Omental fat pad (tissue), 4 donors: ENCODE data around the gene PGAP6. TPM values are rescaled to one million over a fixed set of nuclear protein-coding genes. Genes with fewer than 3 reads are reported as not detected.
"Not testable (repeated sequence)": the region's sequence is repeated elsewhere in the genome, so short reads cannot be mapped to it uniquely, and the experiment has no call there.

Experiments used
- ATAC-seq: fragments of 150-250 bp; one replicate; pipeline ENCODE4 v1.9.1; 2016; ENCODE audit warnings: mild to moderate bottlenecking, moderate library complexity; ENCODE audit not compliant: low FRiP score
- DNase-seq: peaks from one replicate; pipeline ENCODE4 v3.0.0-alpha.2; 2019; ENCODE audit warnings: low spot score
- CTCF ChIP-seq, 3 donors: fragments of 450-650 bp; IDR thresholded peaks; one replicate each; pipeline ENCODE4 v1.5.1; 2016 to 2017; ENCODE audit warnings: antibody characterized with exemption in 3 of 3, mild to moderate bottlenecking in 3 of 3, moderate library complexity in 2 of 3
- total RNA-seq, 4 donors: library from RNA; depleted of rRNA; stranded (reverse); fragments of >200 nt; gene quantifications; one replicate each; pipeline ENCODE4 v1.1.0, GENCODE V29; 2016

The PGAP6 gene
- total RNA-seq, 4 donors from 2014 or later: 27.3 to 41.1 (median 39.0) TPM

GRCh38 chr16:340370-341091 lies 41.2 kb downstream of the PGAP6 start:
- DNase-seq: no peak
- no peak for TF ChIP-seq CTCF (IDR thresholded peaks at IDR 0.05)
- ATAC-seq: peak; percentile 29

GRCh38 chr16:339680-340079 lies 42.1 kb downstream of the PGAP6 start:
- TF ChIP-seq CTCF (IDR thresholded peaks at IDR 0.05): no peak
- no peak for ATAC-seq
- no peak for DNase-seq

- DNase-seq (no peak), ATAC-seq (no peak)
Observed at GRCh38 chr16:337975-338575, 43.7 kb downstream of the PGAP6 start.

GRCh38 chr16:337437-337836 lies 44.3 kb downstream of the PGAP6 start:
- no peak for TF ChIP-seq CTCF (IDR thresholded peaks at IDR 0.05)

More at GRCh38 chr16:337975-338575, 43.7 kb downstream of the PGAP6 start:
- no peak for TF ChIP-seq CTCF (IDR thresholded peaks at IDR 0.05)

GRCh38 chr16:336269-336668 lies 45.5 kb downstream of the PGAP6 start:
- ATAC-seq: no peak
- no peak for DNase-seq
- TF ChIP-seq CTCF (IDR thresholded peaks at IDR 0.05): no peak

More at GRCh38 chr16:337437-337836, 44.3 kb downstream of the PGAP6 start:
- no peak for DNase-seq
- ATAC-seq: no peak

- not testable (repeated sequence) for ATAC-seq, DNase-seq
Observed at GRCh38 chr16:334861-335632, 46.7 kb downstream of the PGAP6 start.

- not testable (repeated sequence) for ATAC-seq
Observed at GRCh38 chr16:334164-334832, 47.5 kb downstream of the PGAP6 start.

More at GRCh38 chr16:334164-334832, 47.5 kb downstream of the PGAP6 start:
- not testable (repeated sequence) for DNase-seq
